MV-4-11 (cell line): ENCODE measurements around the gene AP1S2.
"Not testable (repeated sequence)": the region's sequence is repeated elsewhere in the genome, so short reads cannot be mapped to it uniquely, and the experiment has no call there.

Source experiments
- DNase-seq: peaks from one replicate; lab custom pipeline; 2025; lab: John Stamatoyannopoulos, UW

The AP1S2 gene

DNA sequence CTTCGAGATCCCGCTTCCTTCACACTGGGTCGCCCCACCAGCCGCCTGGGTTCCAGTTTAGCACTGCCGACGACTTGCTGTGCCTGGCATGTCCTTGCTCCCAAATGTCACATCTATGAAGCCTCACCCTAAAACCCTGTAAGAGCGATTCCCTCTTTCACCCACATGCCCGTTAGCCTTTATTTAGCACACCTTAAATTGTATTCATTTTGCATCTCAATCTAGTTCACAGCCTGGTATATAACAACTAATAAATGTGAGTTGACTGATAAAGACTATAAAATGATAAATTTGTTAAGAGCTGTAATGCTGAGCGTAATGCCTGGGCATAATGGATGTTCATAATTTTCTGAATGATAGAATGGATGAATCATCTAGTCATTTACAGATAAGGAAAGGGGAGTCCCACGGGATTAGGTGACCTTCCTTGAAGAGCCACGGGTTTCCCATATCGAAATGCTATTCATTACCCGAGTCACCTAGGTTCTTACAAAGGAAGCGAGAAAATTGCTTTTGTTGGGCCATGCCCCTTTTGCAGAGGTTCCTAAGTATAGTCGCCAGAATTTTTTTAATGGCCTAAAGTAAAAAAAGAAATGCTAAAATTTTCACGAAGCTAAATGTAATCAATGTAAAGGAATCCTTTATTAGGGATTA is 1.1 kb upstream of the AP1S2 start:
- DNase-seq: peak; percentile 42

DNA sequence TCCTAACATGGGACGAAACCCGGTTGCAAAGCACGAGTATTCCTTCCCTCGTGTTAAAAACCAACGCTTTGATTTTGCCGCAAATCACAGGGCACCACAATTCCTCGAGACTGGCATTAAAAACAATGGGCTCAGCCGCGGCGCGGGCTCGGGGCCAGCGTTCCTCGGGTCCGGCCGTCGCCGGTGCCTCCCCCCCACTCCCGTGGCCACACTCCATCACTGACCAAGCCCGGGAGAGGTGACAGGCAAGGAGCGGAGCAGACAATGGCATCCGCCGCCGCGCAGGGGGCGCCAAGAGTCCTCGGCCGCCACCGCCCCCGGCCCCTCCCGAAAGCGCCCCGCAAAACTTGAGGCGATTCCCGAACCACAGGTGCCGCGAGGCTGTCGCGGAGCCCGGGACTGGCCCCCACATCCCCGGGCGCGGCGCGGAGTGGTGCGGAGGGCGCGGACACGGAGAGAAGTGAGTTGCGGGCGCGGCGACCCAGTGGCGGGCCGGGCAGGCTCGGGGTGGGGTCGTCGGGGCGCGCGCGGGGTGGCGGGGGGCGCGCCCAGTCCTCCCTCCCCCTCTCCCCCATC is 445 bp downstream of the AP1S2 start:
- no peak for DNase-seq

DNA sequence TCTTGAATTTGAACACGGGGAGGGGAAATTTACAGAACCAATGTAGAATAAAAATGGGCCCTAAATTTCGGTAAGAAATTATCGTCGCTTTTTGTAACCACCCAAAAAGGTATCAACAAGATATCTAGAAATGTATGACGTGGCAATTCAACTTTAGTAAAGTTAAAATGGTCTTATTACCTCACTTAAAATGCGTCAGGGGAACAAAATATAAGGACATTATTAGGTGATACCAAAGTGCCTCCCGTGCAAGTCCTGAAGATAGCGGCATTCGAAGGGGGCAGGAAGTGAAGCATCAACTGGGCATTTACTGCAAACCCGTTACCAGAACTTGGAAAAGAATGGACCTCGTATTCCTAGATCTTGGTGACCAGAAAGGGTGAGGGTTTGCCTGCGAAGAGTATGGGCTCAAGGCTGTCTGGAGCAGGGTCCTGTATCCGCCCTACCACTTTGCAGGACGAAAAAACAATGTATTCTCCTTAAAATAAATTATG is 980 bp downstream of the AP1S2 start:
- DNase-seq: no peak

DNA sequence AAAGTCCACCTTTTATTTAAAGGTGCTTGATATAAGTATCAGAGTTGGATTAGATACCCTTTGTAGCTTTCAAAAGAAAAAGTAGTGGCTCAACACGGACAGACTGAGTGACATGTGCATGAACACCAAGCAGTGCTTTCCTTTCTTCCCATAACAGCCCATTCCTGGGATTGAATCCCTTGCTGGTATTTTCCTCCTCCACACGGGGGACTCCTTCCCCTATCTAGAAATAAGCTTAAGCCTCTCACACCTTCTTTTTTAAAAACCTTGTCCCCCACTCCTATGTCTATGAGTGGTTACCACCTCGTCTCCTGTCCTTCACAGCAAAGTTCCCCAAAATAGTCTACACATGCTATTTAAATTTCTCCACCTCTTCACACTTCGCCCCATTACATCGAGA is 5.1 kb downstream of the AP1S2 start:
- no peak for DNase-seq

DNA sequence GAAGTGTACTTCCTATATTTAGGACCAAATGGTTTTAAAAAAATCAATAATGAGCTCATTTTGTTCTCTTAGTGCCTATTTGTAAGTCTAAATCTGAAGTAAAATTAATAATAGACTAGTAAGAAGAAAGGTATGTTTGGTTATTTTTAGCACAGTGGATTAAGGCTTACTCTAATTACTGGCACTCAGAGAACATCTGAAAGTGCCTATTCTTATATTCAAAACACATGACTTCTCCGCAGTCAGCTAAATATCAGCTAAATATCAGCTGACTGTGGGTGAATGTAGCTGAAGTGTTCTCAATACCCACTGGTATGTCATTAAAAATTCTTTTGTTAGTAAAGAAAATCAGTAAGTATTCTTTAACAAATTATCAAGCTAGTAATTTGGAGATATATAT is 6.0 kb downstream of the AP1S2 start:
- no peak for DNase-seq

DNA sequence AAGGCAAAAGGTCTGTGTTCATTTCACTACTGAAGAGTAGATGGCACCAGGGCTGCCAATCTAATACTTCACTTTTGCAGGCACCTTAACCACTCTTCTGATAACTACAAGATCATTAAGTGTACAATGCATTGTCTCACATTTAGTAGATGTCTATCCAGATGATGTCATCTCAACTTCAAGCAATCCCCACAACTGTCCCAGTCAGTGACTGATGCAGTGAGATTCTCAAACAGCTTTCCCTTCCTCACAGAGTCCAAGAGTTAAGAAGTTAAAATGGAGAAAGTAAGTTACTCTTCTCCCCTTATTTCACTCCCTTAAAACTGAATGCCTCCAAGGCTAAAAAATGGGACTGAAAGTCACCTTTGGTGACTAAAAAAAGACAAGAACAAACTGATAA is 10.7 kb downstream of the AP1S2 start:
- no peak for DNase-seq

DNA sequence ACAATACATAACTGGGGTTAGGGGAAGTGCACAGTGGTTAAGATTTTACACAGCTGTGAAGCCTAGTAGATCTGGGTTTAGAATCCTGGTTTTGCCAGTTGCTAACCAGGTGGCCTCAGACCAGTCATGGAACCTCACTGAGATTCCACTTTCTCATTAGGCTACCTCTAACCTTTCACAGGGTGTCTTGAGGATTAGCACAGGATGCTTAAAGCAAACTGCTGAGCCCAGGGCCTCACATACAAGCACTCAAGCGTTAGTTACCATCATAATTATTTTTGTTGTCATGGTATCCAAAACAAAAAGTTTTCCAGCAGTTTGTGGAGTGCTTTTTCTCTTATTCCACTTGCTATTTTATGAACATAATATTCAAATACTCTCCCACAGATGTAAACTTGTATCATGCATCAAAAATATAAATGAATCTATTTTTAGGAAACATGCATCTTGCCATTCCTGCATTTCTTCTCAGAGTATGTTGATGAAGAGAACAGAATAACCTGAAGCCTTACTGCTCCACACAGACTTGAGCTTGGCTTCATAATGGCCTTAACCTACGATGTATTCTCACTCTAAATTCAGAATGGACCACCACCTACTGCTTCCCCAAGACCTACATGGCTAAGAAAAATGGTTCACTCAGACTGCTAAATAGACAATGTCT is 12.6 kb downstream of the AP1S2 start:
- peak; percentile 17 for DNase-seq

DNA sequence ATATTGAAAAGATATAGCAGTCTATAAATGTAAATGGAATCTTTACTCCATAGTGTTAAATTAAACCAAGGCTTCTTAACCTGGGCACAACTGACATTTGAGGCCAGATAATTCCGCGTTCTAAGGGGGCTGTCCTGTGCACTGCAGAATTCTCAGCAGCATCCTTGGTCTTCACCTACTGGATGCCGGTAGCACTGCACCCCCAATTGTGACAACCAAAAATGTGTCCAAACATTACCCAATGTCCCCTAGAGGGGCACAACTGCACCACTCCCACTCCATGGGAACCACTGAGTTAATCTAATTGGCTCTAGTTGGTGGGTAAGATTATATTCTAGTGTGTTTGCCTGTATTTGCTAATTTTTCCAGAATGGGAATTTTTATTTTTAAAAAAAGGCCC is 16.6 kb downstream of the AP1S2 start:
- no peak for DNase-seq

DNA sequence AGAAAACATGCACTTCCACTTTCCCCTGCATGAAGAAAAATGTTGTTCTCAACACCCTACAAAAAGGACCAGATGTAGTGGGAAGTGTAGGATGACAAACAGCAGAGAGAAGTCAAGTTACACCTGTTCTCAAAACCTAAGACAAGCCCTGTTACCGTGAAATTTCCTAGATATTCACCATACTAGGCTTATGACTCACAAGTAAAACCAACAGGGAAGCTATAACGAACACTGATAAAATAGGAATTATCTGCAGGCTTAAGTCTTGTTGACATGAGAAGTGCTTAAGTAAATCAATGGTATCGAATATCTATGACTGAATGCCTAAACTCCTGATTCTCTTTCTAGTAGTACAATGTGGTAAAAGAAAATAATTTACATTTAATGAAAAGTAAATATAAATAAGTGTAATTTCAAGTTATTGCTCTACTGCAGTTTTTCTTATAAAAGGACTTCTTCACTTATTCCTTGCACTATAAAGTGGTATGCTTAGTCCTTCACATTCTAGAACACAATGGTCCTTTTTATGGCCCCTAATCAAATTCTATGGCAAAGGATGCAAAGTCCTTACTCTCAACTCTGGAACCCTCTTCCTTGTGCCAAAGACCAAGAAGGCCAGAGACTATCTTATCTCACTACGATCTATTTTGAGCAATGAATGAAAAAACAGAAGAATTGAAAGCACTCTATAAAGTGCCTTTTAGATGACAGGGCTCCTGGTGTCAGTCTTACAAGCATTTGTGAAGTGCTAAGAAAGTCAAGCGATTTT is 19.6 kb downstream of the AP1S2 start:
- DNase-seq: no peak

DNA sequence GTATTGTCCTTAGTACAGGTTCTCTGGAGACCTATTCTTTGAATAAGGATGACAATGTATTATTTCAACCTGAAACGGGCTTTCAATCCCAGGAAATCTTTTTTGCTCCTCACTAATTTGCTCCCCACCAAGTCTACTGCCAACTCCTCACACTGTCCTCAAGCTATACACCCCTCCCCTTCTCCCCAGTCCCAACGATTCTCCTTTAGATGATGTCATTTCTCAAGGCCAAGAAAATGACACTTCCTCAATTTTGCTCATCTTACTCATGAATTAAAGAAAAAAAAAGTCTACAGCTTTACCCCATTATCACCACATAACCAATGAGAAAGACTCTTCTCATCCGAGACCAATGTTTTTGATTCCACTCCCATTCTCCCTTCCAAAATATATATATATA is 20.6 kb downstream of the AP1S2 start:
- DNase-seq: peak; percentile 61

DNA sequence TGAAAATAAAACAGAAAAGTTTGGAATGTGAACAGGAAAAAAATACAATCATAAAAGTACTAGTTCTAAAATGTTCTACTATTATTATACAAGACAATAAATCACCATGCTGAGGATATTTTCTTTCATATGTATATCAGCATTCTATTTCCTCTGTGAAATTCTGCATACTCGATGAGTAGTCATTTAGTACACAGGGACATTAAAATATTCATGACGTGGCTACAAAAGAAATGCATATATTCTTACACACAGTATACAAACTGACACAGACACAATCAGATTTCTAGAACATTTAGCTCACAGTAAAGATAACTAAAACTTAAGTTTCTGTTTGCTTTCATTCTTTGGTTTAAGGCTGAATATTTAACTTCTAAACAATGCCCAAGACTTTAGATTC is 23.3 kb downstream of the AP1S2 start:
- not testable (repeated sequence) for DNase-seq

DNA sequence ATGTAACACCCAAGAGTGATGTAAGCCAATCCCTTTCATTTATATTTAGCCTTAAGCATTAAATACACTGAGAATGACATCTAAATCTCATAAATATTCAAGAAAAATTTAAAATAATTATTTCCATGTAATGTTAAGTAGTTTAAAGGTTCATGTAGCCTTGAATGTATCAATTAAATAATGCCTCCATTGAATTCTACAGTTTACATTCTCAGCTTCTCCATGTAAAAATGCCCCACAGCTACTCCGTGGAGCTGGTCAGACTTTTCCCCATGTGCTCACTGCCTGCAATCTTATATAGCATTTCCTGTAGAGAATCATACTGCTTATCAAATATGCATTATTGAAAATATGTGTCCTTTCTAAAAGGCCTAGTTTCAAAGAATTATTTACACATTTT is 25.4 kb downstream of the AP1S2 start:
- DNase-seq: no peak

DNA sequence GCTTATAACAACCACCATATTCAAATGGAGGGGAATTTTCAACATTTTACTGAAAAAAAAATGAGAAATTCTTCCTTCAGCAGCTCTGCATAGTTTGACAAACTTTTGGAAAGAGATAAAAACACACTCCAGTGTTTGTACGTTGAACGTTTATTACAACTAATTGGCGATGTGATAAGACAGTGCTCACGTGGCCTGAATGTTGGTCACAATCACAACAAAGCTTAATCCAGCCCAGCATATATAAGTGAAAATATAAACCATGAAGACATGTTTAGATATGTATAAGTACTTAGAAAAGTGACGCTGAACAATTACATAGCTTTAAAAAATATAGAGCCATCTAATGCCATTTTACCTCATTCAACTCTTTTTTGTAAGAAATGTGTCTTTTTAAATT is 28.7 kb downstream of the AP1S2 start:
- no peak for DNase-seq

DNA sequence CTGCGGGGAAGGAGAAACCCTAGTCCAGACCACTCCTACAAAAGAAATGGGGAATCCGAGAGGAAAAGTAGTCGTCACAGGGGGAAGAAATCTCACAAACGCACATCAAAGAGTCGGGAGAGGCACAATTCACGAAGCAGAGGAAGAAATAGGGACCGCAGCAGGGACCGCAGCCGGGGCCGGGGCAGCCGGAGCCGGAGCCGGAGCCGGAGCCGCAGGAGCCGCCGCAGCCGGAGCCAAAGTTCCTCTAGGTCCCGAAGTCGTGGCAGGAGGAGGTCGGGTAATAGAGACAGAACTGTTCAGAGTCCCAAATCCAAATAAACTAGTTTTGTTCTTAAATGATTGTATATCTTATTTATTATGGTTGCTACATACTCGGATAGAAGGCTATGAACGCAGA is 31.7 kb downstream of the AP1S2 start:
- DNase-seq: no peak

DNA sequence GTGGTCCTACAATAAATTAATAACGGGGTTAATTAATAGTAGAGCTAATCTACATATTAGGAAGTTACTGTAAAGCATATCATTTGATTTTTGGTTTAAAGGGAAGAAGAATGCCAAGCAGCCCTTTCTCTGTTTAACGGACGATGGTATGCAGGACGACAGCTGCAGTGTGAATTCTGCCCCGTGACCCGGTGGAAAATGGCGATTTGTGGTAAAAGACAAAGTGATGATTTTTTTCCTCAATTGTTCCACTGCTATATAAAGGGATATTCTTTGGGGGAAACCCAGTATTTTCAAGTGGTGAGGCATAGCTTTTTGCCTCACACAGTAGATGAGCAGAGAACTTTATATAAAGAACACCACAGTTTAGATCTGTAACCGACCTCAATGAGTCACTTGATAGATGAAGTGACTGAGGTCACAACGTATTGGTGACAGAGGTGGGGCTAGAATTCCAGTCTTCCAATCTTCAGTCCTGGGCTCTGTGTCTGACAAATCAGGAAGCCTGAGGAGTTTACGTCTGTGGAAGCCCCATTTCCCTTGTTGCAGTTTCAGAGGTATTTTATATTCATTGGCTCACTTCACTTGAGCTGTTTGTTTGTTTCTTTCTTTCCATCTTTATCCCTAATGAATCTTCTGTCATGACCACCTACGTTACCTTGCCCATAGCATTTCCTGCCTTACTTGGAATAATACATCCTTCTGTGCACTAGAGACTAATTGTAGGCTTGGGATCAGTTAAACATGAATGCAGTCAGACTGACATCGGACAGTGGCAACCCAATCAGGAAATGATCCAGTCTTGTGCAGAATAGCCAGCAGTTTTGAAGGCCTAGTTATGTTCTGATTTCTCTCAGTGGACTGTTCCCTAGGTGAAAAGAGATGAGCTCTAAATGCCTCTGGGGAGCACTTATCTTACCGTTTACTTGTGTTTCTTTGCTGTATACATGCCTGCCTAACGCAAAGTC is 34.2 kb downstream of the AP1S2 start:
- no peak for DNase-seq

DNA sequence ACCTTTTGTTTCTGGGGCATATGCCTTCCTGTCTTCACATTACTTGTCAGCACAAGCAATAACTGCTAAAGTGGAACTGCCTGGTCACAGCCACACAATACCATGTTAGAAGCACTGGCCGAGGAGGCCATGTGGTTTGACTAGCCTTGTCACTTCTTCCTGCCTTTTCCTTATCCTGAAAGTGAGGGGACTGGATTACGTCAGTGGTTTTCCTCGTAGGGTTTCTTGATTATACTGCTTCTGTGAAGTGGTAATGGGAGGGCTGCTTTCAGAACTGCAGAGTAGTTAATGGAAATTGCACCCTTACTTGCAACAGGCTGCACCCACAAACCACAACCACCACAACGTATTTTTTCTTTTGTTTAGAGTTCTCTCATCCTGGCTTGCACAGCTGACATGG is 37.7 kb downstream of the AP1S2 start:
- DNase-seq: peak; percentile 90

DNA sequence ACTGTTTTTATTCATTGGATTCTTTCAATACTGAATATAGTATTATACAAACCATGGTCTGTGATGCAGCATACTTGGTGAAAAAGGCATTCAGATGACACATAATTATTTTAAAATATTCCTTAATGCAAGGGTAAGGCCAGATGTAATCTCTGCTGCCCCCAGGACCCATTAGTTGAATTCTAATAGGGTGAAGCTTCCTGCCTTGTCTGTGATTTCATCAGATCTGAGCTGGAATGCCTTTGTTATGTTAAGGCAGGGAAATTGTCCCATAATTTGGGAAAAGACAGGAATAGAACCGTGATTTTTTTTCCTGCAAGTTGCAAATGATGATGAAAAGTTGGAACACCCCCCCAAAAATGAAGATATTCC is 38.2 kb downstream of the AP1S2 start:
- DNase-seq: no peak

DNA sequence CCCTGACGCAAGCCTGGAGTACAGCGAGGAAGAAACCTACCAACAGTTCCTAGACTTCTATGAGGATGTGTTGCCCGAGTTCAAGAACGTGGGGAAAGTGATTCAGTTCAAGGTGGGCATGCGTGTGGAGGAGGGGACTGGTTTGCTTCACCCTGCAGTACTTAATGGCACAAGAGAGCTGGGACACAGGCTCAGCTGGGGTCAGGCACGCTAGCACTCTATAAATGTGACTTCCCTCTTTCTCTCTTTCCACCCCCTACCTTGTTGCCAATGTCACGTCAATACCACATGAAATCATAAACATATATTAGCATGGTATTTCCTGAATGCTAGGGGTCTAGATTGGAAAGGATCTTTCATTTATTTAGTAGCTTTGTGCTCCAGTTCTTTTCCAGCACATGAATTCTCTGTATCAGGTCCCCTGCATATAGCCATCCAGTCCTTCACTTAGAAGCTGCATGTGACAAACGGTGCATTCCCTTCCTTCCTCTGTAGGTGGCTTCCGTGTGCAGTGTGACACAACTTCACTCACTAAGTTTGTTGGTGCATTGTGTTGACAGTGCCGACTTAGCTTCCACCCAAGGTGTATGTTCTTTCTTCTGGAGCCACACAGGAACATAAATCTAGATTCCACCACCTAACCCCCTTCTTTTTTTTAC is 38.7 kb downstream of the AP1S2 start:
- peak; percentile 54 for DNase-seq

DNA sequence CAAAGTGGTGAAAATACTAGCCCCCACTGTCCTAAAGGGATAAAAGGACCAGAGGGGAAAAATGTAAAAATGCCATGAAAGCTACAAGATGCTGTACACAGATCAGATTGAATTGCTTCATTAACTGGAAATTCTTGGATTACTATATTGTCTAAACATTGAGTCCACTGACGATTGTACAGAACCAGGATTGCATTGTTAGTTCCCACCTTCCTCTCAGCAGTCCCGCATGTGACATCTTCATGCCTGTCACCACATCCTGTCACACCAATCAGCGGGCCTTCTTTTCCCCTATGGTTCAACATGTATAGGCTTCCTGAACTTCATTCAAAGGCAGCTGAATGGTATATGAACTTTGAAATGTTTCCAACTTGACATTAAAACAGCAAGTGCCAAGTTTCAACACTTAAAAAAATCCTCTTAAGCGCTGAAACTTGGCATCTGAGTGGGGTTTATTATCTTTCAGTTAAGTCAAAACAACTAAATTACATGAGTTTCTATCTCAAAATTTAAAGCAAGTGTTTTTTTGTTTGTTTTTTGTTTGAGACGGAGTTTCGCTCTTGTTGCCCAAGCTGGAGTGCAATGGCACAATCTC is 39.7 kb downstream of the AP1S2 start:
- DNase-seq: no peak

DNA sequence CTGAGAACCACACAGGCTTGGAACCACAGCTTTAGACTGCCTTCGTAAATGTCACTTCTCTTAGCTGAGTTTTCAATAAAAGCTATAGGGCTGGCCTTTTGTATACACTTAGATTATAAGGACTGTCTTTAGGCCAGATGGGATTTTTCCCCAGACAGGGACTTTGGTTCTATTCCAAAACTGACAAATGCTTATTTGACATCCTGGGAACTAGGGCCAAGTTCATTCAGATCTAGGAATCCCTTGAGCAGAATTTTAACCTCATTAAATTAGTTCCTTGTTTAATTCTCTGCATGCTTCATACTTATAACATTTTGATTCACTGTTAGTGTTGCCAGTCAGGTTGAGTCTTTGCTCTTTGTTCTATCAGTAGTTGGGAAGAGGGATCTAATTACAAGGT is 41.2 kb downstream of the AP1S2 start:
- no peak for DNase-seq
